Measurements from ENCODE around the gene TBC1D3I.

DNA sequence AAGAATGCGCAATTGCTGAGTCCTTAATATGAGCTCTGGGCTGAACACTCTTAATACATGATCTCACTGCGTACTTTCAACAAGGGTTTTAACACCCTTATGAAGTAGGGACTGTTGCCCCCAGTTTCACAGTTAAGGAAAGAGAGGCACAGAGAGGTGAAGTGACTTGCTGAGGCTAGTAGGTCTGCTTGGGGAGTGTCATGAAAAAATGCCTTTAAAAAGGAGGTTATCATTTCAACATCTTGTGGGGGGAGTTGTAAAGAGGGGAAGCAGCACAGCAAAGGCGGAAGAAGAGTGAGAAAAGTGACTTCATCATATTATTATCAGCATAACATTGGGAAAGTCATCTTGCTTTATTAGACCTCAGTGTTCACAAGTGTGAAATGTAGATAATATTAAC, 51.4 kb downstream of the TBC1D3I start:
- TF ChIP-seq, protein P1, sequence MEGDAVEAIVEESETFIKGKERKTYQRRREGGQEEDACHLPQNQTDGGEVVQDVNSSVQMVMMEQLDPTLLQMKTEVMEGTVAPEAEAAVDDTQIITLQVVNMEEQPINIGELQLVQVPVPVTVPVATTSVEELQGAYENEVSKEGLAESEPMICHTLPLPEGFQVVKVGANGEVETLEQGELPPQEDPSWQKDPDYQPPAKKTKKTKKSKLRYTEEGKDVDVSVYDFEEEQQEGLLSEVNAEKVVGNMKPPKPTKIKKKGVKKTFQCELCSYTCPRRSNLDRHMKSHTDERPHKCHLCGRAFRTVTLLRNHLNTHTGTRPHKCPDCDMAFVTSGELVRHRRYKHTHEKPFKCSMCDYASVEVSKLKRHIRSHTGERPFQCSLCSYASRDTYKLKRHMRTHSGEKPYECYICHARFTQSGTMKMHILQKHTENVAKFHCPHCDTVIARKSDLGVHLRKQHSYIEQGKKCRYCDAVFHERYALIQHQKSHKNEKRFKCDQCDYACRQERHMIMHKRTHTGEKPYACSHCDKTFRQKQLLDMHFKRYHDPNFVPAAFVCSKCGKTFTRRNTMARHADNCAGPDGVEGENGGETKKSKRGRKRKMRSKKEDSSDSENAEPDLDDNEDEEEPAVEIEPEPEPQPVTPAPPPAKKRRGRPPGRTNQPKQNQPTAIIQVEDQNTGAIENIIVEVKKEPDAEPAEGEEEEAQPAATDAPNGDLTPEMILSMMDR (IDR thresholded peaks at IDR 0.05), result no peak
- no peak for TF ChIP-seq POLR2A (IDR thresholded peaks at IDR 0.05)
